NT2/D1 (cell line): ENCODE results near the gene TSEN2.

ENCODE experiments used
- SUZ12 ChIP-seq: IDR thresholded peaks from 2 replicates; pipeline ENCODE4 v1.6.1; 2011; ENCODE audit not compliant: insufficient read length, insufficient read depth; ENCODE audit errors: extremely low read depth
- YY1 ChIP-seq: IDR thresholded peaks from 2 replicates; pipeline ENCODE4 v1.6.1; 2011; ENCODE audit not compliant: insufficient read length, insufficient read depth
- ZNF274 ChIP-seq: IDR thresholded peaks from 2 replicates; pipeline ENCODE4 v1.6.1; 2011; ENCODE audit warnings: mild to moderate bottlenecking, low read depth, low read length

DNA sequence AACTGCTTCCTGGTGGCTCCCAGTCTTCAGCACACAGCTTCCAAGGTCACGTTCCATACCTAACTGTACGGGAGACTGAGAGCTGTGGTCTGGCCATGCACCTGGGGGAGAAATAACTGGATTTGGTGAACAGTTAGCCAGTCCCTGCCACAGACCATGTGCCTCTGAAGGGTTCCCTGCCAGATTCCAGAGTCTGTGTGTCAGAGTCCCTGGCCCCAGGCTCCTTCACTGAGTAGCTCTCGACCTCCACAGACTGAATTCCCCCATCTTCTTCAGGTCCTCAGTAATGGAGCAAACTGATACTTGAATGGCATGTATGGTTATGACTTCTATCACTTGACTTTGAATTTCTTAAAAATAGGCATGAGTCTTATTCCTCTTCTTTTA is 43.5 kb downstream of the TSEN2 start:
- TF ChIP-seq YY1 (no peak), ZNF274 (no peak), SUZ12 (no peak)
